Fibroblast of lung (primary cell): ENCODE data around the gene TPSD1. TPM values are rescaled to one million over a fixed set of nuclear protein-coding genes. Genes with fewer than 3 reads are reported as not detected.

Source experiments
- DNase-seq, 2 donors: peaks; one replicate each; pipeline versions ENCODE4 v3.0.0 to v3.0.0-alpha.2; 2010; ENCODE audit warnings: low read depth in 2 of 2
- H2AFZ ChIP-seq: 2 replicates; pipeline ENCODE4 v1.5.1; 2012; ENCODE audit warnings: low read length, control low read depth, inconsistent platforms
- H3K27ac ChIP-seq: 2 replicates; pipeline ENCODE4 v1.5.1; 2011; ENCODE audit warnings: low read length, control low read depth; ENCODE audit not compliant: insufficient read depth
- H3K27me3 ChIP-seq: 2 replicates; pipeline ENCODE4 v1.5.1; 2011; ENCODE audit warnings: mild to moderate bottlenecking, low read length; ENCODE audit not compliant: control insufficient read depth, insufficient read depth
- H3K36me3 ChIP-seq: 2 replicates; pipeline ENCODE4 v1.5.1; 2011; ENCODE audit warnings: low read length; ENCODE audit not compliant: control insufficient read depth, insufficient read depth
- H3K4me1 ChIP-seq: 2 replicates; pipeline ENCODE4 v1.5.1; 2011; ENCODE audit warnings: low read length; ENCODE audit not compliant: control insufficient read depth, insufficient read depth; ENCODE audit errors: extremely low read depth
- H3K4me2 ChIP-seq: 2 replicates; pipeline ENCODE4 v1.5.1; 2011; ENCODE audit warnings: low read length, control low read depth; ENCODE audit not compliant: insufficient read depth; ENCODE audit errors: extremely low read depth
- H3K4me3 ChIP-seq, 4 experiments: fragments of 200-600 bp in 1 of 4; sonication (generic) in 1 of 4; replicated peaks in 1 of 4; 2 replicates each; pipeline ENCODE4 v1.5.1; 2011 to 2016; ENCODE audit warnings: low read length in 4 of 4, low read depth in 3 of 4, mild to moderate bottlenecking in 3 of 4, control low read depth in 2 of 4, inconsistent platforms in 1 of 4, mixed read lengths in 1 of 4; ENCODE audit not compliant: insufficient read depth in 1 of 4; ENCODE audit errors: control extremely low read depth in 1 of 4
- H3K79me2 ChIP-seq: 2 replicates; pipeline ENCODE4 v1.5.1; 2012; ENCODE audit warnings: mild to moderate bottlenecking, low read length, inconsistent platforms; ENCODE audit not compliant: control insufficient read depth, insufficient read depth
- H3K9ac ChIP-seq: 2 replicates; pipeline ENCODE4 v1.5.1; 2011; ENCODE audit warnings: mild to moderate bottlenecking, low read length, control low read depth; ENCODE audit not compliant: insufficient read depth
- H3K9me3 ChIP-seq: 2 replicates; pipeline ENCODE4 v1.5.1; 2012; ENCODE audit warnings: low read depth, low read length; ENCODE audit not compliant: control insufficient read depth, insufficient read depth
- H4K20me1 ChIP-seq: 2 replicates; pipeline ENCODE4 v1.5.1; 2011; ENCODE audit warnings: low read length; ENCODE audit not compliant: control insufficient read depth, insufficient read depth; ENCODE audit errors: extremely low read depth
- EZH2 ChIP-seq: IDR thresholded peaks from 2 replicates; pipeline ENCODE4 v1.5.1; 2012; ENCODE audit warnings: low read length, control low read depth, mild to moderate bottlenecking; ENCODE audit errors: missing control alignments
- polyA plus RNA-seq, 2 donors: library from polyadenylated mRNA; depleted of rRNA in 1 of 2; stranded (reverse) in 1 of 2; unstranded in 1 of 2; fragments of >200 nt; gene quantifications; 2 replicates each; pipeline ENCODE4 v1.2.1, GENCODE V29; 2011 to 2012; ENCODE audit warnings: missing spikeins in 1 of 2
- total RNA-seq: library from RNA; depleted of rRNA; stranded (reverse); fragments of >200 nt; gene quantifications from 2 replicates; pipeline ENCODE4 v1.2.1, GENCODE V29; 2014
- TF ChIP-seq, protein P1 (sequence below), 2 donors: IDR thresholded peaks in 1 of 2; conservative IDR thresholded peaks in 1 of 2; 1 replicate in 1 of 2; 2 replicates in 1 of 2; pipeline ENCODE4 v1.5.1; 2011 to 2012; ENCODE audit warnings: low read length in 2 of 2, control low read depth in 1 of 2, inconsistent platforms in 1 of 2, low read depth in 1 of 2, mild to moderate bottlenecking in 1 of 2

The TPSD1 gene
- total and polyA plus RNA-seq, 2 donors (not counting 1 experiment from before 2014, with no cell fraction given), result not detected

DNA sequence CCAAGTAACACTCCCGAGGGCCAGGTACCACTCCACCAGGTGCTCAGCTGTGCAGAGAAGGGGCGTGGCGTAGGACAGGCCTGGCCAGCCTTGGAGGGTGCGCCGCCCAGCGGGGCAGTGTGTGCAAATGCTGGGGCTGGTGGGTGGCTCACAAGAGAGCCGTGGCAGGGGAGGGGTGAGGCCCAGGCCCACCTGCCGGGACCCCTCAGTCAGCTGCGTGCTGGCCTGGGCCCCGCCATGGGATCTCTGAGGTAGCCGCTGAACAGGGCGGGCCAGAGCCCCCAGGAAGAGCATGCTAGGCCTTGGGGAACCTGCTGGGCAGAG lies 39.6 kb upstream of the TPSD1 start:
- DNase-seq, result no peak
- no peaks in the 10 kb centered on the region for H3K79me2 ChIP-seq
- H4K20me1 ChIP-seq, result no peaks in the 10 kb centered on the region
- H3K9me3 ChIP-seq, result no peaks in the 10 kb centered on the region
- no peak overlapping the region for H3K9ac ChIP-seq
- H3K4me2 ChIP-seq, result no peak overlapping the region
- no peaks in the 10 kb centered on the region for H3K36me3 ChIP-seq
- H3K4me1 ChIP-seq, result no peaks in the 10 kb centered on the region
- H3K4me3 ChIP-seq, result no peak overlapping the region
- H2AFZ ChIP-seq, result no peak overlapping the region
- H3K27me3 ChIP-seq, result no peaks in the 10 kb centered on the region
- no peak overlapping the region for H3K27ac ChIP-seq
- TF ChIP-seq, protein P1, sequence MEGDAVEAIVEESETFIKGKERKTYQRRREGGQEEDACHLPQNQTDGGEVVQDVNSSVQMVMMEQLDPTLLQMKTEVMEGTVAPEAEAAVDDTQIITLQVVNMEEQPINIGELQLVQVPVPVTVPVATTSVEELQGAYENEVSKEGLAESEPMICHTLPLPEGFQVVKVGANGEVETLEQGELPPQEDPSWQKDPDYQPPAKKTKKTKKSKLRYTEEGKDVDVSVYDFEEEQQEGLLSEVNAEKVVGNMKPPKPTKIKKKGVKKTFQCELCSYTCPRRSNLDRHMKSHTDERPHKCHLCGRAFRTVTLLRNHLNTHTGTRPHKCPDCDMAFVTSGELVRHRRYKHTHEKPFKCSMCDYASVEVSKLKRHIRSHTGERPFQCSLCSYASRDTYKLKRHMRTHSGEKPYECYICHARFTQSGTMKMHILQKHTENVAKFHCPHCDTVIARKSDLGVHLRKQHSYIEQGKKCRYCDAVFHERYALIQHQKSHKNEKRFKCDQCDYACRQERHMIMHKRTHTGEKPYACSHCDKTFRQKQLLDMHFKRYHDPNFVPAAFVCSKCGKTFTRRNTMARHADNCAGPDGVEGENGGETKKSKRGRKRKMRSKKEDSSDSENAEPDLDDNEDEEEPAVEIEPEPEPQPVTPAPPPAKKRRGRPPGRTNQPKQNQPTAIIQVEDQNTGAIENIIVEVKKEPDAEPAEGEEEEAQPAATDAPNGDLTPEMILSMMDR (conservative IDR thresholded peaks at IDR 0.05 in 1 of 2, IDR thresholded peaks at IDR 0.05 in 1 of 2; ENCODE audit: low read depth in 1 of 2, low read length in 2 of 2), result no peak
- TF ChIP-seq EZH2, result no peak

DNA sequence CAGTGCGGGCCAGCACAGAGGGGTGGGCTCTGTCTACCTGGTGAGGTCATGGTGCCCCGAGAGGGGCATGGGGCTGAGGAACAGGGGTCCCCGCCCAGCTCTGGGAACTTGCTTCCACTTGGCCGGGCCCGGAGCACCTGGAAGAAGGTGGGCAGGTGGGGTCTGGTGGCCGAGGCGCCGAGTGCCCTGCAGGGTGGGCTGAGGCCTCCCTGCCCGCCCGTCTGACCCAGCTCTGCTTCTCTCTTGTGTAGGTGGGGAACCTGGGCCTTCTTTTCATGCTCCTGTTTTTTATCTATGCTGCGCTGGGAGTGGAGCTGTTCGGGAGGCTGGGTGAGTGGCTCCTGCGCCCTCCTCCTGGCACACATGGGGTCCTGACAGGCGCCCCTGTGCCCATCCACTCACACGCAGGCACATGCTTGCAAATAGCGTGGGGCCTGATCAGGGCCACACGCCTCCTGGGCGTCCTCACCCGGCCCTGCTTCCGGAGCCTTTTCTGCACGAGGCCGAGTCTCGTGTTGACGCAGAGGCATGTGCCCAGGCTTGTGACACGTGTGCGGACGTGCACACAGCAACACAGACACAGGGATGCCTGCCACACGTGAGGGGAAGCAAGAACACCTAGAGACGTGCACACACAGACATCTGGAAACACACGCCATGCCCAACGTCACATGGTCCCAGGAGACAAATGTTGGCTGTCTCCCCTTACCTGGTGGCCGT lies 39.0 kb upstream of the TPSD1 start:
- no peak for DNase-seq
- Histone ChIP-seq H3K36me3 (no peaks in the 10 kb centered on the region), H3K4me2 (no peak overlapping the region), H3K9ac (no peak overlapping the region), H4K20me1 (no peaks in the 10 kb centered on the region), H3K27ac (no peak overlapping the region), H2AFZ (no peak overlapping the region), H3K4me1 (no peaks in the 10 kb centered on the region), H3K9me3 (no peaks in the 10 kb centered on the region), H3K27me3 (no peaks in the 10 kb centered on the region), H3K79me2 (no peaks in the 10 kb centered on the region), H3K4me3 (no peak overlapping the region)
- no peak for TF ChIP-seq EZH2
- TF ChIP-seq, protein P1 (conservative IDR thresholded peaks at IDR 0.05 in 1 of 2, IDR thresholded peaks at IDR 0.05 in 1 of 2; ENCODE audit: low read depth in 1 of 2, low read length in 2 of 2), result no peak

DNA sequence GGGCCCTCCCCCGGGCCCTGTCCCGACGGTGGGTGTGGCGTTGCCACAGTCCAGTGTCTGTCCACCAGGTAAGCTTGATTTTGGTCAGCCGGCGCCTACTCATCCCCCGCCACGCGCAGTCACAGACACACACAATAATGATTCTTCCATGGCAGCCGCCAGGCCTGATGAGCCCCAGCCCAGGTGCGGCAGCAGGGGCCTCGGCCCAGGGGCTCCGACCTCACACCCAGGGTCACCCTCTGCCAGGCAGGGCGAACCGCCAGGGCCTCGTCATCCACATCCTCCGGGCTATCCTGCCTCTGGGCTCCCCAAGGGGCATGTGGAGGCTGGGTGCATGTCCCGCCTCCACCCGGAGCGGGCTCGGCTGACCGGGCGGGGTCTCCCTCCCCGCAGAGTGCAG lies 38.3 kb upstream of the TPSD1 start:
- H3K79me2 ChIP-seq, result no peaks in the 10 kb centered on the region
- H3K27ac ChIP-seq, result no peak overlapping the region
- no peaks in the 10 kb centered on the region for H3K27me3 ChIP-seq
- no peak overlapping the region for H3K4me2 ChIP-seq
- no peaks in the 10 kb centered on the region for H3K36me3 ChIP-seq
- no peak for TF ChIP-seq EZH2
- TF ChIP-seq, protein P1 (conservative IDR thresholded peaks at IDR 0.05 in 1 of 2, IDR thresholded peaks at IDR 0.05 in 1 of 2; ENCODE audit: low read depth in 1 of 2, low read length in 2 of 2), result no peak
- H3K4me3 ChIP-seq, result no peak overlapping the region
- no peaks in the 10 kb centered on the region for H3K9me3 ChIP-seq
- H3K9ac ChIP-seq, result no peak overlapping the region
- no peaks in the 10 kb centered on the region for H3K4me1 ChIP-seq
- no peak overlapping the region for H2AFZ ChIP-seq
- no peak for DNase-seq
- H4K20me1 ChIP-seq, result no peaks in the 10 kb centered on the region
